AG04450 (cell line): ENCODE data around the gene LRRFIP2. TPM values are rescaled to one million over a fixed set of nuclear protein-coding genes. Genes with fewer than 3 reads are reported as not detected.

Source experiments
- CTCF ChIA-PET: fragments of 300-600, 350-600 bp; formaldehyde crosslinking; extraction: SDS; loops from one replicate; lab custom pipeline; 2022; ENCODE audit warnings: antibody characterized with exemption, inconsistent platforms; lab: Charles Lee
- POLR2A ChIA-PET: fragments of 350-600 bp; formaldehyde crosslinking; extraction: SDS; loops from one replicate; lab custom pipeline; 2021; ENCODE audit warnings: antibody characterized with exemption, inconsistent platforms; lab: Yijun Ruan, JAX
- DNase-seq: peaks from one replicate; pipeline ENCODE4 v3.0.0-alpha.2; 2011; ENCODE audit warnings: low read depth, low spot score
- H3K27ac ChIP-seq: one replicate; pipeline ENCODE4 v1.5.1; 2012; ENCODE audit warnings: low read depth, low read length, control low read depth
- H3K27me3 ChIP-seq: one replicate; pipeline ENCODE4 v1.6.0; 2012; ENCODE audit warnings: low read length; ENCODE audit not compliant: control insufficient read depth, insufficient read depth
- H3K4me3 ChIP-seq: 2 replicates; pipeline ENCODE4 v1.5.1; 2011; ENCODE audit warnings: mild to moderate bottlenecking, low read depth, low read length, control low read depth
- H3K9me3 ChIP-seq: 2 replicates; pipeline ENCODE4 v1.5.1; 2012; ENCODE audit warnings: low read length; ENCODE audit not compliant: control insufficient read depth, insufficient read depth
- CTCF ChIP-seq: IDR thresholded peaks from 2 replicates; pipeline ENCODE4 v1.5.1; 2011; ENCODE audit warnings: low read depth, low read length, control low read depth, inconsistent platforms
- polyA plus RNA-seq: library from polyadenylated mRNA; depleted of rRNA; stranded (reverse); fragments of >200 nt; gene quantifications from 2 replicates; pipeline ENCODE4 v1.2.3, GENCODE V29; 2011

The LRRFIP2 gene
- polyA plus RNA-seq, 1 experiment = 52.7 TPM

GRCh38 chr3:37189109-37189508 is 14.7 kb upstream of the LRRFIP2 start:
- POLR2A ChIA-PET = no interaction called here
- H3K27me3 ChIP-seq = no peaks in the 10 kb centered on the region
- no peak overlapping the region for H3K4me3 ChIP-seq
- DNase-seq = no peak
- CTCF ChIA-PET = no interaction called here
- H3K27ac ChIP-seq = no peak overlapping the region
- no peak for TF ChIP-seq CTCF
- H3K9me3 ChIP-seq = no peaks in the 10 kb centered on the region; the same call in 1 of the 2 replicates

- no peak for TF ChIP-seq CTCF
- ChIA-PET CTCF (no interaction called here), POLR2A (interaction anchor here (0.6 to 1.2 kb wide), 3 partner anchors 10 to 191 kb away, joined by 3 to 6 read pairs (median 5); partner anchors contain the start of genes EPM2AIP1, LRRFIP2 and MLH1)
- no peak for DNase-seq
- no peak overlapping the region for H3K4me3 ChIP-seq
- no peaks in the 10 kb centered on the region for H3K27me3 ChIP-seq
- no peak overlapping the region for H3K27ac ChIP-seq
- H3K9me3 ChIP-seq = no peaks in the 10 kb centered on the region; the same call in 1 of the 2 replicates
Measured at GRCh38 chr3:37183976-37184375, 9.6 kb upstream of the LRRFIP2 start.

GRCh38 chr3:37183375-37183831 is 9.0 kb upstream of the LRRFIP2 start:
- no peak overlapping the region for H3K4me3 ChIP-seq
- CTCF ChIA-PET = interaction anchor here (0.6 to 1.1 kb wide), 2 partner anchors 17 to 225 kb away, joined by 3 to 8 read pairs; no protein-coding TSS in a partner anchor
- H3K27me3 ChIP-seq = no peaks in the 10 kb centered on the region
- POLR2A ChIA-PET = interaction anchor here (0.6 to 1.2 kb wide), 4 partner anchors 9 to 190 kb away, joined by 3 to 6 read pairs (median 5); partner anchors contain the start of genes EPM2AIP1, LRRFIP2 and MLH1
- no peak for TF ChIP-seq CTCF
- no peaks in the 10 kb centered on the region; the same call in 1 of the 2 replicates for H3K9me3 ChIP-seq
- peak; percentile 80 for DNase-seq
- H3K27ac ChIP-seq = peak overlapping the region; percentile 66

- Histone ChIP-seq H3K27ac (peak overlapping the region; percentile 66), H3K9me3 (no peaks in the 10 kb centered on the region; the same call in 1 of the 2 replicates), H3K4me3 (no peak overlapping the region), H3K27me3 (no peaks in the 10 kb centered on the region)
- POLR2A ChIA-PET = interaction anchor here (0.6 to 1.2 kb wide), 3 partner anchors 9 to 190 kb away, joined by 5 to 6 read pairs (median 5); partner anchors contain the start of genes EPM2AIP1, LRRFIP2 and MLH1
- DNase-seq = no peak
- CTCF ChIA-PET = interaction anchor here (0.6 to 1.1 kb wide), 2 partner anchors 17 to 224 kb away, joined by 3 to 8 read pairs; no protein-coding TSS in a partner anchor
- TF ChIP-seq CTCF = no peak
Measured at GRCh38 chr3:37182816-37183215, 8.4 kb upstream of the LRRFIP2 start.

GRCh38 chr3:37181756-37182155 is 7.4 kb upstream of the LRRFIP2 start:
- no peak for DNase-seq
- Histone ChIP-seq H3K9me3 (no peaks in the 10 kb centered on the region; the same call in 1 of the 2 replicates), H3K4me3 (no peak overlapping the region), H3K27me3 (no peaks in the 10 kb centered on the region), H3K27ac (no peak overlapping the region)
- CTCF ChIA-PET = no interaction called here
- no peak for TF ChIP-seq CTCF
- POLR2A ChIA-PET = interaction anchor here (0.7 kb wide), 1 partner anchor 13 kb away, joined by 8 read pairs; no protein-coding TSS in a partner anchor
